ENCODE results near the gene IDH3G. TPM values are rescaled to one million over a fixed set of nuclear protein-coding genes. Genes with fewer than 3 reads are reported as not detected.

Gene IDH3G
- total and polyA plus RNA-seq, 2 donors (not counting 1 experiment from before 2014, with no cell fraction given), result 62.8 to 122 TPM

DNA sequence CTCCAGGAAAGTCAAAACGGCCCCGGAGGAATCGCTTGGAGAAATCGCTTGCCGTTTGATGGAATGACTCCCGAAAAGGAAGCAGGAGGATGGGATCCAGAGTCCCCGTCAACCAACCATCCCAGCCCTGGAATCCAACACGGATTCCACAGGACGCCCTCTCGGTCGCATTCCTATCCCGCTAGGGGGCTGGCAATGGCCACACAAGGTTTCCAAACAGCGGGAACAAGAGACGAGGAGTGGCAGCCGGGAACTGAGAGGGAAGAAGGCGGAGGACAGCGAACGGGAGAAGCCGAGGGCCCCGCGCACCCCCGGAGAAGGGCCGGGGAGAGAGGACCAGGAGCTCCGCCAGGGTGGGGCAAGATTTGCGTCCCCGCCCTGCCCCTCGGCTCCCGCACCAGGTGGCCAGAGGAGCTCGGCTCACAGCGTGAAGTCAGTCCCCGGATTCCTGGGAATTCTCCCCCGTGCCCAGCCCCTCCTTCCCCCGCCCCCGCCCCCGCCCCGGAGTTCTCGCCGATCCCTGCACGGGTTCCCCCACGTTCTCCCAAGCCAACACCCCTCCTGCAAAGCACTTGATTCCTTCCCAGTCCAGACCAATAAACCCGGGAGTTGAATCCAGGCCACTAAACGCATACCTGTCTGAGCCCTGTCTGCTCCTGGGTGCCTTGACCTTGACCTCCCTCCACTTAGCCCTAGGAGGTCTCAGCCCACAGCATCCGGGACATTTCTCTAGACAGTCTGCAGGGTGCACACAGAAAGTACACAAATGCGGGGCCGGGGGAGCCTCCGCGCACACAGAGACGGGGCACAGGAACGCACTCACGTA is 34.8 kb upstream of the IDH3G start:
- H3K27me3 Mint-ChIP-seq, result peaks cover 36% of the 10 kb centered on the region
- peak overlapping the region in 3 of 5 experiments; percentile 29 to 54 (median 38) for H3K4me3 ChIP-seq (ENCODE audit: control extremely low read depth in 1 of 5, extremely low read depth in 1 of 5, insufficient read depth in 1 of 5, low read depth in 2 of 5, low read length in 4 of 5)
- peaks cover 7 to 16% of the 10 kb centered on the region in 2 donors for H3K4me1 ChIP-seq (ENCODE audit: control insufficient read depth in 2 of 2, insufficient read depth in 2 of 2, low read length in 2 of 2)
- H3K9ac ChIP-seq (ENCODE audit: low read length), result peak overlapping the region; percentile 43
- H3K79me2 ChIP-seq (ENCODE audit: control insufficient read depth, insufficient read depth, low read length), result no peaks in the 10 kb centered on the region
- peak overlapping the region; percentile 78 for H3K4me3 Mint-ChIP-seq
- H3K9me3 ChIP-seq (ENCODE audit: control extremely low read depth in 1 of 3, control insufficient read depth in 2 of 3, insufficient read depth in 1 of 3, low read length in 2 of 3), result peaks cover 0 to 9% (median 0%) of the 10 kb centered on the region in 3 donors
- POLR2A ChIA-PET, result no interaction called here
- peaks cover 5% of the 10 kb centered on the region for H3K4me1 Mint-ChIP-seq
- CTCF ChIA-PET, result no interaction called here
- no peaks in the 10 kb centered on the region for H3K36me3 ChIP-seq (replicated peaks in 1 of 2; ENCODE audit: control extremely low read depth in 1 of 2, control insufficient read depth in 1 of 2, extremely low read depth in 1 of 2, insufficient read depth in 2 of 2, low read length in 1 of 2)
- H3K27ac Mint-ChIP-seq, result no peak overlapping the region
- intact Hi-C loops (cut with micrococcal nuclease), result no loop called here
- H2AFZ ChIP-seq (ENCODE audit: insufficient read depth, low read depth, low read length, poor library complexity, severe bottlenecking), result no peak overlapping the region
- no peak overlapping the region for H3K27ac ChIP-seq (ENCODE audit: low read length in 2 of 2)
- DNase-seq, result no peak
- H3K9me3 Mint-ChIP-seq (ENCODE audit: insufficient read depth), result no peaks in the 10 kb centered on the region
- ATAC-seq (ENCODE audit: low read depth), result peak; percentile 21
- no peak for TF ChIP-seq EZH2 (IDR thresholded peaks at IDR 0.05; ENCODE audit: borderline replicate concordance, insufficient read depth, low read depth, low read length, poor library complexity, severe bottlenecking)
- TF ChIP-seq, protein P1, sequence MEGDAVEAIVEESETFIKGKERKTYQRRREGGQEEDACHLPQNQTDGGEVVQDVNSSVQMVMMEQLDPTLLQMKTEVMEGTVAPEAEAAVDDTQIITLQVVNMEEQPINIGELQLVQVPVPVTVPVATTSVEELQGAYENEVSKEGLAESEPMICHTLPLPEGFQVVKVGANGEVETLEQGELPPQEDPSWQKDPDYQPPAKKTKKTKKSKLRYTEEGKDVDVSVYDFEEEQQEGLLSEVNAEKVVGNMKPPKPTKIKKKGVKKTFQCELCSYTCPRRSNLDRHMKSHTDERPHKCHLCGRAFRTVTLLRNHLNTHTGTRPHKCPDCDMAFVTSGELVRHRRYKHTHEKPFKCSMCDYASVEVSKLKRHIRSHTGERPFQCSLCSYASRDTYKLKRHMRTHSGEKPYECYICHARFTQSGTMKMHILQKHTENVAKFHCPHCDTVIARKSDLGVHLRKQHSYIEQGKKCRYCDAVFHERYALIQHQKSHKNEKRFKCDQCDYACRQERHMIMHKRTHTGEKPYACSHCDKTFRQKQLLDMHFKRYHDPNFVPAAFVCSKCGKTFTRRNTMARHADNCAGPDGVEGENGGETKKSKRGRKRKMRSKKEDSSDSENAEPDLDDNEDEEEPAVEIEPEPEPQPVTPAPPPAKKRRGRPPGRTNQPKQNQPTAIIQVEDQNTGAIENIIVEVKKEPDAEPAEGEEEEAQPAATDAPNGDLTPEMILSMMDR (IDR thresholded peaks at IDR 0.05), result no peak
- H3K27me3 ChIP-seq (replicated peaks in 1 of 4; ENCODE audit: control extremely low read depth in 1 of 4, control insufficient read depth in 3 of 4, insufficient read depth in 4 of 4, low read length in 3 of 4), result peaks cover 0 to 46% (median 11%) of the 10 kb centered on the region in 4 experiments
- H3K4me2 ChIP-seq (replicated peaks; ENCODE audit: low read depth, low read length, poor library complexity, severe bottlenecking), result peak overlapping the region; percentile 81
- no peaks in the 10 kb centered on the region for H4K20me1 ChIP-seq (ENCODE audit: control insufficient read depth, insufficient read depth, low read length, poor library complexity, severe bottlenecking)
- 12% methylated on average over 26 of the region's 50 CpGs for WGBS (ENCODE audit: insufficient coverage)

DNA sequence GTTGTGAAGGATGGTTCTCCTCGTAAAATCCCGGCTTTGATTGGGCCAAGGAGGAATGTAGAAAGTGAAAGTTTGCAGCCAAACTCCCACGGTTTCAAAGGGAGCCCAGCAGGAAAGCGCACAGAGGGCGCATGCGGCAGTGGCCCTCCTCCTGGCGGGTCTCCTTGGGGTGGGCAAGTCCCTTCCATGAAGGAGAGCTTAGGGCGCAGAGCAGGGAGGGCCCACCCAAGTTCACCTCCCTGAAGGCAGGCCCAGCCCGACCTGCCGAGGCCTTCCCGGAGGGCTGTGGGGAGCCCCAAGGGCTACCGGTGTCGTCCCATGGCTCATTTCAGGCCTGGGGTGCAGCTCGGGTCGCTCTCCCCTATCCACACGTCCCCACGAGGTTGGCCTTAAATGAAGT is 34.1 kb upstream of the IDH3G start:
- ATAC-seq (ENCODE audit: low read depth) (no peak), DNase-seq (no peak)
- peaks cover 5% of the 10 kb centered on the region for H3K4me1 Mint-ChIP-seq
- H3K9me3 ChIP-seq (ENCODE audit: control extremely low read depth in 1 of 3, control insufficient read depth in 2 of 3, insufficient read depth in 1 of 3, low read length in 2 of 3), result peaks cover 0 to 9% (median 0%) of the 10 kb centered on the region in 3 donors
- peaks cover 7 to 16% of the 10 kb centered on the region in 2 donors for H3K4me1 ChIP-seq (ENCODE audit: control insufficient read depth in 2 of 2, insufficient read depth in 2 of 2, low read length in 2 of 2)
- H4K20me1 ChIP-seq (ENCODE audit: control insufficient read depth, insufficient read depth, low read length, poor library complexity, severe bottlenecking), result no peaks in the 10 kb centered on the region
- no peak overlapping the region for H3K4me2 ChIP-seq (replicated peaks; ENCODE audit: low read depth, low read length, poor library complexity, severe bottlenecking)
- peaks cover 0 to 46% (median 11%) of the 10 kb centered on the region in 4 experiments for H3K27me3 ChIP-seq (replicated peaks in 1 of 4; ENCODE audit: control extremely low read depth in 1 of 4, control insufficient read depth in 3 of 4, insufficient read depth in 4 of 4, low read length in 3 of 4)
- no peak overlapping the region for H3K27ac ChIP-seq (ENCODE audit: low read length in 2 of 2)
- H3K9ac ChIP-seq (ENCODE audit: low read length), result no peak overlapping the region
- H3K27ac Mint-ChIP-seq, result no peak overlapping the region
- intact Hi-C loops (cut with micrococcal nuclease), result no loop called here
- no peak overlapping the region for H2AFZ ChIP-seq (ENCODE audit: insufficient read depth, low read depth, low read length, poor library complexity, severe bottlenecking)
- no peaks in the 10 kb centered on the region for H3K9me3 Mint-ChIP-seq (ENCODE audit: insufficient read depth)
- H3K4me3 ChIP-seq (ENCODE audit: control extremely low read depth in 1 of 5, extremely low read depth in 1 of 5, insufficient read depth in 1 of 5, low read depth in 2 of 5, low read length in 4 of 5), result no peak overlapping the region
- WGBS (ENCODE audit: insufficient coverage), result 85% methylated on average over 5 of the region's 17 CpGs
- peak overlapping the region; percentile 34 for H3K4me3 Mint-ChIP-seq
- H3K27me3 Mint-ChIP-seq, result peaks cover 39% of the 10 kb centered on the region
- CTCF ChIA-PET, result no interaction called here
- POLR2A ChIA-PET, result no interaction called here
- H3K36me3 ChIP-seq (replicated peaks in 1 of 2; ENCODE audit: control extremely low read depth in 1 of 2, control insufficient read depth in 1 of 2, extremely low read depth in 1 of 2, insufficient read depth in 2 of 2, low read length in 1 of 2), result no peaks in the 10 kb centered on the region
- no peaks in the 10 kb centered on the region for H3K79me2 ChIP-seq (ENCODE audit: control insufficient read depth, insufficient read depth, low read length)
- TF ChIP-seq EZH2 (IDR thresholded peaks at IDR 0.05; ENCODE audit: borderline replicate concordance, insufficient read depth, low read depth, low read length, poor library complexity, severe bottlenecking), result no peak
- TF ChIP-seq, protein P1 (IDR thresholded peaks at IDR 0.05), result no peak
